ENCODE measurements around the gene HSPA12A. TPM values are rescaled to one million over a fixed set of nuclear protein-coding genes. Genes with fewer than 3 reads are reported as not detected.

HSPA12A gene
- total and polyA plus RNA-seq, 2 donors (not counting 1 experiment from before 2014, with no cell fraction given) = 14.4 to 15.7 TPM

GRCh38 chr10:116719804-116720203 lies 22.6 kb downstream of the HSPA12A start:
- Histone ChIP-seq H3K79me2 (ENCODE audit: control insufficient read depth, insufficient read depth, low read length) (peaks cover 3% of the 10 kb centered on the region), H4K20me1 (ENCODE audit: control insufficient read depth, extremely low read depth, insufficient read depth, low read length) (no peaks in the 10 kb centered on the region), H2AFZ (ENCODE audit: low read length) (no peak overlapping the region), H3K4me2 (ENCODE audit: extremely low read depth, insufficient read depth, low read length) (no peak overlapping the region), H3K27ac (ENCODE audit: insufficient read depth, low read length) (no peak overlapping the region), H3K27me3 (ENCODE audit: control insufficient read depth, insufficient read depth, low read length) (no peaks in the 10 kb centered on the region), H3K4me1 (ENCODE audit: control insufficient read depth, extremely low read depth, insufficient read depth, low read length) (no peaks in the 10 kb centered on the region), H3K4me3 (replicated peaks in 1 of 4; ENCODE audit: control extremely low read depth in 1 of 4, insufficient read depth in 1 of 4, low read depth in 3 of 4, low read length in 4 of 4) (no peak overlapping the region), H3K9ac (ENCODE audit: insufficient read depth, low read length) (no peak overlapping the region), H3K9me3 (ENCODE audit: control insufficient read depth, insufficient read depth, low read depth, low read length) (no peaks in the 10 kb centered on the region), H3K36me3 (ENCODE audit: control insufficient read depth, insufficient read depth, low read length) (no peaks in the 10 kb centered on the region)
- peak in 1 of 2 donors; percentile 59 for DNase-seq (ENCODE audit: low read depth in 2 of 2)
- no peak for TF ChIP-seq EZH2 (IDR thresholded peaks at IDR 0.05; ENCODE audit: low read length, missing control alignments)
- no peak for TF ChIP-seq CTCF (conservative IDR thresholded peaks at IDR 0.05 in 1 of 2, IDR thresholded peaks at IDR 0.05 in 1 of 2; ENCODE audit: low read depth in 1 of 2, low read length in 2 of 2)

GRCh38 chr10:116718058-116718457 lies 24.3 kb downstream of the HSPA12A start:
- Histone ChIP-seq H3K9me3 (ENCODE audit: control insufficient read depth, insufficient read depth, low read depth, low read length) (no peaks in the 10 kb centered on the region), H3K9ac (ENCODE audit: insufficient read depth, low read length) (no peak overlapping the region), H3K36me3 (ENCODE audit: control insufficient read depth, insufficient read depth, low read length) (no peaks in the 10 kb centered on the region), H3K79me2 (ENCODE audit: control insufficient read depth, insufficient read depth, low read length) (peaks cover 3% of the 10 kb centered on the region), H3K27me3 (ENCODE audit: control insufficient read depth, insufficient read depth, low read length) (no peaks in the 10 kb centered on the region), H3K4me2 (ENCODE audit: extremely low read depth, insufficient read depth, low read length) (no peak overlapping the region), H2AFZ (ENCODE audit: low read length) (no peak overlapping the region), H4K20me1 (ENCODE audit: control insufficient read depth, extremely low read depth, insufficient read depth, low read length) (no peaks in the 10 kb centered on the region), H3K4me3 (replicated peaks in 1 of 4; ENCODE audit: control extremely low read depth in 1 of 4, insufficient read depth in 1 of 4, low read depth in 3 of 4, low read length in 4 of 4) (no peak overlapping the region), H3K27ac (ENCODE audit: insufficient read depth, low read length) (no peak overlapping the region), H3K4me1 (ENCODE audit: control insufficient read depth, extremely low read depth, insufficient read depth, low read length) (no peaks in the 10 kb centered on the region)
- no peak for DNase-seq (ENCODE audit: low read depth in 2 of 2)
- TF ChIP-seq EZH2 (IDR thresholded peaks at IDR 0.05; ENCODE audit: low read length, missing control alignments) (no peak), CTCF (conservative IDR thresholded peaks at IDR 0.05 in 1 of 2, IDR thresholded peaks at IDR 0.05 in 1 of 2; ENCODE audit: low read depth in 1 of 2, low read length in 2 of 2) (no peak)

- Histone ChIP-seq H3K27me3 (ENCODE audit: control insufficient read depth, insufficient read depth, low read length) (no peaks in the 10 kb centered on the region), H3K79me2 (ENCODE audit: control insufficient read depth, insufficient read depth, low read length) (no peaks in the 10 kb centered on the region), H3K4me3 (replicated peaks in 1 of 4; ENCODE audit: control extremely low read depth in 1 of 4, insufficient read depth in 1 of 4, low read depth in 3 of 4, low read length in 4 of 4) (no peak overlapping the region), H3K4me1 (ENCODE audit: control insufficient read depth, extremely low read depth, insufficient read depth, low read length) (no peaks in the 10 kb centered on the region), H3K4me2 (ENCODE audit: extremely low read depth, insufficient read depth, low read length) (no peak overlapping the region), H3K9ac (ENCODE audit: insufficient read depth, low read length) (no peak overlapping the region), H3K9me3 (ENCODE audit: control insufficient read depth, insufficient read depth, low read depth, low read length) (no peaks in the 10 kb centered on the region), H4K20me1 (ENCODE audit: control insufficient read depth, extremely low read depth, insufficient read depth, low read length) (no peaks in the 10 kb centered on the region), H3K27ac (ENCODE audit: insufficient read depth, low read length) (no peak overlapping the region), H2AFZ (ENCODE audit: low read length) (no peak overlapping the region), H3K36me3 (ENCODE audit: control insufficient read depth, insufficient read depth, low read length) (no peaks in the 10 kb centered on the region)
- DNase-seq (ENCODE audit: low read depth in 2 of 2) = no peak
- TF ChIP-seq CTCF (conservative IDR thresholded peaks at IDR 0.05 in 1 of 2, IDR thresholded peaks at IDR 0.05 in 1 of 2; ENCODE audit: low read depth in 1 of 2, low read length in 2 of 2) (no peak), EZH2 (IDR thresholded peaks at IDR 0.05; ENCODE audit: low read length, missing control alignments) (no peak)
Measured at GRCh38 chr10:116716381-116716780, 26.0 kb downstream of the HSPA12A start.

Measured in fibroblast of lung (primary cell).